Breast epithelium (tissue), 4 donors: ENCODE results near the gene FSTL4. TPM values are rescaled to one million over a fixed set of nuclear protein-coding genes. Genes with fewer than 3 reads are reported as not detected.

Experiments used
- DNase-seq, 2 donors: peaks; one replicate each; pipeline ENCODE4 v3.0.0-alpha.2; 2019; ENCODE audit warnings: low spot score in 2 of 2
- H3K27ac ChIP-seq, 2 donors: fragments of 200-600 bp; sonication (generic) in 1 of 2; one replicate each; pipeline ENCODE4 v1.5.1; 2016 to 2019; ENCODE audit warnings: mild to moderate bottlenecking in 1 of 2
- H3K27me3 ChIP-seq, 2 donors: fragments of 200-600 bp; sonication (generic) in 1 of 2; one replicate each; pipeline versions ENCODE4 v1.5.1 to v1.6.0; 2017 to 2019; ENCODE audit warnings: control low read depth in 1 of 2, mild to moderate bottlenecking in 1 of 2
- H3K36me3 ChIP-seq: fragments of 200-600 bp; one replicate; pipeline ENCODE4 v1.5.1; 2019
- H3K4me1 ChIP-seq, 2 donors: fragments of 200-600 bp; sonication (generic); one replicate each; pipeline ENCODE4 v1.5.1; 2016 to 2019; ENCODE audit warnings: control low read depth in 1 of 2
- H3K4me3 ChIP-seq, 3 donors: fragments of 200-600 bp; sonication (generic); 1 replicate in 2 of 3; 2 replicates in 1 of 3; pipeline ENCODE4 v1.5.1; 2016 to 2019; ENCODE audit warnings: mild to moderate bottlenecking in 3 of 3, moderate library complexity in 2 of 3
- H3K9me3 ChIP-seq, 2 donors: fragments of 200-600 bp; sonication (generic) in 1 of 2; one replicate each; pipeline ENCODE4 v1.5.1; 2016 to 2019; ENCODE audit warnings: control low read depth in 1 of 2
- POLR2A ChIP-seq: fragments of 450-650 bp; IDR thresholded peaks from one replicate; pipeline ENCODE4 v1.6.1; 2016; ENCODE audit warnings: antibody characterized with exemption, mild to moderate bottlenecking, moderate library complexity
- POLR2AphosphoS5 ChIP-seq, 3 donors: sonication (generic); formaldehyde crosslinking; IDR thresholded peaks; one replicate each; pipeline ENCODE4 v1.6.1; 2017; ENCODE audit warnings: antibody characterized with exemption in 3 of 3
- intact Hi-C: fragments of 100-400 bp; cut with DNase I; formaldehyde crosslinking; loops from one replicate; pipeline ENCODE4 v1.15.1; 2023; ENCODE audit warnings: low total_unique reads
- total RNA-seq, 3 donors: library from RNA; depleted of rRNA; stranded (reverse); fragments of >200 nt; gene quantifications; one replicate each; pipeline ENCODE4 v1.1.0, GENCODE V29; 2016
- TF ChIP-seq, protein P1 (sequence below), 3 donors: fragments of 450-650 bp; IDR thresholded peaks; one replicate each; pipeline ENCODE4 v1.5.1; 2016 to 2017; ENCODE audit warnings: antibody characterized with exemption in 3 of 3, mild to moderate bottlenecking in 3 of 3, moderate library complexity in 3 of 3

FSTL4 gene
- total RNA-seq, 3 donors from 2014 or later = 0.16 to 0.98 (median 0.88) TPM

- intact Hi-C loops = no loop called here
- Histone ChIP-seq H3K9me3 (no peaks in the 10 kb centered on the region), H3K27ac (no peak overlapping the region), H3K4me1 (no peaks in the 10 kb centered on the region), H3K27me3 (no peaks in the 10 kb centered on the region), H3K36me3 (no peaks in the 10 kb centered on the region), H3K4me3 (no peak overlapping the region)
- DNase-seq = no peak
- no peak for TF ChIP-seq POLR2AphosphoS5 (IDR thresholded peaks at IDR 0.05)
- TF ChIP-seq, protein P1, sequence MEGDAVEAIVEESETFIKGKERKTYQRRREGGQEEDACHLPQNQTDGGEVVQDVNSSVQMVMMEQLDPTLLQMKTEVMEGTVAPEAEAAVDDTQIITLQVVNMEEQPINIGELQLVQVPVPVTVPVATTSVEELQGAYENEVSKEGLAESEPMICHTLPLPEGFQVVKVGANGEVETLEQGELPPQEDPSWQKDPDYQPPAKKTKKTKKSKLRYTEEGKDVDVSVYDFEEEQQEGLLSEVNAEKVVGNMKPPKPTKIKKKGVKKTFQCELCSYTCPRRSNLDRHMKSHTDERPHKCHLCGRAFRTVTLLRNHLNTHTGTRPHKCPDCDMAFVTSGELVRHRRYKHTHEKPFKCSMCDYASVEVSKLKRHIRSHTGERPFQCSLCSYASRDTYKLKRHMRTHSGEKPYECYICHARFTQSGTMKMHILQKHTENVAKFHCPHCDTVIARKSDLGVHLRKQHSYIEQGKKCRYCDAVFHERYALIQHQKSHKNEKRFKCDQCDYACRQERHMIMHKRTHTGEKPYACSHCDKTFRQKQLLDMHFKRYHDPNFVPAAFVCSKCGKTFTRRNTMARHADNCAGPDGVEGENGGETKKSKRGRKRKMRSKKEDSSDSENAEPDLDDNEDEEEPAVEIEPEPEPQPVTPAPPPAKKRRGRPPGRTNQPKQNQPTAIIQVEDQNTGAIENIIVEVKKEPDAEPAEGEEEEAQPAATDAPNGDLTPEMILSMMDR (IDR thresholded peaks at IDR 0.05) = no peak
- TF ChIP-seq POLR2A = no peak
These were observed 308.2 kb downstream of the FSTL4 start for GRCh38 chr5:133304178-133304577.

DNA sequence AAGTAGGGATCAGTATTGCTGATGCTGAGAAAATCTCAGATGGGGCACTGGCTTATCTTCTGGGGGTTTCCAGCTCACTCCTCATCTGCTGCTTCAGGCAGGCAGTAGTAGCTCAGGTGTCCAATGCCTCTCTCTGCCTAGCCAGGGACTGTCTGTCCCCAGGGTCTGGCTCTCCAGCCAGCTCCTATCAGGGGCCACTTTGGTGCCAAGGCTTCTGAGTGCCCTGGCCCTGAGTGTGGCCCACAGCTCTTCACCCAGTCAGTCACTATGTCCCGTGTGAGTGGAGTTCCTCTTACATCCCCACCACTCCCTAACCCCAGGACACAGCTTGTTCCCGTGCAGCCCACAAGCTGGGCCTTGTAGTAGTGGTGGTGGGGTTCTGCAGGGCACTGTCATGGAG lies 309.0 kb downstream of the FSTL4 start:
- Histone ChIP-seq H3K36me3 (no peaks in the 10 kb centered on the region), H3K4me3 (no peak overlapping the region), H3K9me3 (no peaks in the 10 kb centered on the region), H3K27me3 (no peaks in the 10 kb centered on the region), H3K27ac (no peak overlapping the region), H3K4me1 (no peaks in the 10 kb centered on the region)
- intact Hi-C loops = no loop called here
- DNase-seq = no peak
- TF ChIP-seq POLR2AphosphoS5 (IDR thresholded peaks at IDR 0.05) (no peak), POLR2A (no peak)
- TF ChIP-seq, protein P1 (IDR thresholded peaks at IDR 0.05) = no peak

- DNase-seq = no peak
- Histone ChIP-seq H3K4me1 (no peaks in the 10 kb centered on the region), H3K36me3 (no peaks in the 10 kb centered on the region), H3K27ac (no peak overlapping the region), H3K4me3 (no peak overlapping the region), H3K9me3 (no peaks in the 10 kb centered on the region), H3K27me3 (no peaks in the 10 kb centered on the region)
- TF ChIP-seq, protein P1 (IDR thresholded peaks at IDR 0.05) = no peak
- no peak for TF ChIP-seq POLR2A
- no peak for TF ChIP-seq POLR2AphosphoS5 (IDR thresholded peaks at IDR 0.05)
- intact Hi-C loops = no loop called here
These were observed 312.6 kb downstream of the FSTL4 start for GRCh38 chr5:133299728-133300127.

DNA sequence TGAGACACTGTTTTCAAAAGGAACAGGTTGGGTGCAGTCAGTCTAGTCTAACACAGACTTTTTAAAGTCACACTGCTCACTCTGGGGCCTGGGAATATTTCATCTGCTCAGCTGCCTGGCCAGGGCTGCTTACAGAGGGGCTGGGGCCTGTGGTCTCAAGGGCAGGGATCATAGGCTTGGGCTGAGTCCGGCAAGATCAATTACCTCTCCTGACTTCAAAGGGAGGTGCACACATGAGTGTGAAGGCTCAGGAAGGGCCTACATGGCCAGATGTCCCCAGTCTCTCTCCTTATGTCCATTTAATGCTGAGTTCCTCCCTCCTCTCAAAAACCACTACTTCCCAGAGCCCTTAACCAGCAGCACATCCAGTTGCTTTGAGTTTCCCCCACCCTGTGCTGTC lies 313.3 kb downstream of the FSTL4 start:
- Histone ChIP-seq H3K27me3 (no peaks in the 10 kb centered on the region), H3K36me3 (no peaks in the 10 kb centered on the region), H3K4me1 (no peaks in the 10 kb centered on the region), H3K9me3 (no peaks in the 10 kb centered on the region), H3K4me3 (no peak overlapping the region), H3K27ac (no peak overlapping the region)
- DNase-seq = no peak
- intact Hi-C loops = no loop called here
- TF ChIP-seq, protein P1 (IDR thresholded peaks at IDR 0.05) = no peak
- TF ChIP-seq POLR2A (no peak), POLR2AphosphoS5 (IDR thresholded peaks at IDR 0.05) (no peak)

DNA sequence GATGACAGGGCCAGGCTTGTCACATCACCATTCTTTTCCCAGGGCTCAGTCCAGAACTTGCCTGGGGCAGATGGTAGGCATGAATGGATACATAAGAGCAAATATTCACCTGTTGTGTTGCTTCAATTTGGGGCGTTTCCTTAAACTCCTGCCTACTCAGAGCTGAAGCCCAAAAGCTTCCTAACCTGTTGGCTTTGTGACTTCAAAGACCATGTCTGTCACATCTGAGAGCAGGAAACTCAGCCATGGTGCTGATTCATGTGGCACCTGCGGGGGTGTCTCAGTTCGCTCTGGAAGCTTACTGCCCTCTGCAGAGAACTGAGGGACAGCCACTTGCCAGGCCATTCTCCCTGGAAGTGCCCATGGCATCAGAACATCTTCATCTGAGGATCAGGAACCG lies 313.9 kb downstream of the FSTL4 start:
- H3K4me3 ChIP-seq = no peak overlapping the region
- H3K27me3 ChIP-seq = no peaks in the 10 kb centered on the region
- DNase-seq = no peak
- H3K9me3 ChIP-seq = no peaks in the 10 kb centered on the region
- no peaks in the 10 kb centered on the region for H3K36me3 ChIP-seq
- no peak overlapping the region for H3K27ac ChIP-seq
- intact Hi-C loops = no loop called here
- no peaks in the 10 kb centered on the region for H3K4me1 ChIP-seq
- TF ChIP-seq POLR2AphosphoS5 (IDR thresholded peaks at IDR 0.05) (no peak), POLR2A (no peak)
- TF ChIP-seq, protein P1 (IDR thresholded peaks at IDR 0.05) = no peak
